Activated CD8-positive, alpha-beta T cell treated with anti-CD3 and anti-CD28 coated beads, Interleukin-2, amount 10 ng/mL, durations not matched to agents 7 days and 5 days (primary cell): Measurements from ENCODE around the gene MRPS2. TPM values are rescaled to one million over a fixed set of nuclear protein-coding genes. Genes with fewer than 3 reads are reported as not detected.

Experiments used
- ATAC-seq: fragments of 150-1000 bp; cut with Tn5 transposase; one replicate; pipeline ENCODE4 v1.10.0; 2021; ENCODE audit warnings: moderate library complexity
- CTCF ChIA-PET: fragments of 350-600 bp; sonication (Branson Sonifier 250); formaldehyde crosslinking; loops from one replicate; lab custom pipeline; 2021; ENCODE audit warnings: antibody characterized with exemption; lab: Charles Lee
- POLR2A ChIA-PET: fragments of 350-600 bp; sonication (Branson Sonifier 250); formaldehyde crosslinking; loops from one replicate; lab custom pipeline; 2021; ENCODE audit warnings: antibody characterized with exemption; lab: Charles Lee
- DNase-seq: peaks from one replicate; pipeline ENCODE4 v3.0.0-alpha.2; 2020
- H3K27ac Mint-ChIP-seq: one replicate; pipeline ENCODE4 v1.8.0; 2021; ENCODE audit warnings: mild to moderate bottlenecking, mixed read lengths
- H3K27me3 Mint-ChIP-seq: one replicate; pipeline ENCODE4 v1.8.0; 2021; ENCODE audit warnings: low read depth, mixed read lengths
- H3K36me3 Mint-ChIP-seq: one replicate; pipeline ENCODE4 v1.8.0; 2021; ENCODE audit warnings: low read depth, mixed read lengths
- H3K4me1 Mint-ChIP-seq: one replicate; pipeline ENCODE4 v1.8.0; 2021; ENCODE audit warnings: low read depth, mixed read lengths
- H3K4me3 Mint-ChIP-seq: one replicate; pipeline ENCODE4 v1.8.0; 2021; ENCODE audit warnings: mild to moderate bottlenecking, mixed read lengths
- H3K9me3 Mint-ChIP-seq: one replicate; pipeline ENCODE4 v1.8.0; 2022; ENCODE audit warnings: mixed read lengths; ENCODE audit not compliant: insufficient read depth
- total RNA-seq, 2 experiments: library from RNA; stranded (reverse); gene quantifications; one replicate each; pipeline ENCODE4 v1.2.3, GENCODE V29; 2021

Gene MRPS2
- total RNA-seq, 2 experiments from 2014 or later, result 28.4 to 32.9 TPM

DNA sequence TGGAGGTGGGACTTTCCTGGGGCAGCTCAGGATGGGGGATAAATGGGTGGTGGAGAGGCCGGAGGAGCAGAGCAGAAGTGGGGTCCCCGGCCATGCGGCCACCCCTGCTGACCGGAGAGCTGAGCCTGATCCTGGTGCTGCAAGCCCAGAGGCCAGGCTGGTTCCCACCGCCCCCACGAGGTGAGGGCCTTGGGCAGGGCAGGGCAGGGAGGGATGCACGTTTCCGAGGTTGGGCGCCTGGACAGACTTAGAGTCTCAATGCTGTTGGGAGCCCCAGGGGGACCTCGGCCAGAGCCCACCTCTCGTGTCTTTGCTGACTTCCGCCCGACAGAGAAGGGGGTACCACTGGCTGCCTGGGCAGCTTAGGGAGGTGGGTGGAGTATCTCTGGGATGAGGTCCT is 51.0 kb downstream of the MRPS2 start:
- Mint-ChIP-seq H3K4me1 (no peaks in the 10 kb centered on the region), H3K9me3 (no peaks in the 10 kb centered on the region), H3K4me3 (no peak overlapping the region), H3K27ac (no peak overlapping the region), H3K27me3 (no peaks in the 10 kb centered on the region), H3K36me3 (no peaks in the 10 kb centered on the region)
- ChIA-PET POLR2A (no interaction called here), CTCF (no interaction called here)
- no peak for ATAC-seq
- DNase-seq, result no peak

- DNase-seq (no peak), ATAC-seq (no peak)
- H3K4me1 Mint-ChIP-seq, result no peaks in the 10 kb centered on the region
- H3K4me3 Mint-ChIP-seq, result no peak overlapping the region
- ChIA-PET CTCF (no interaction called here), POLR2A (interaction anchor here (0.6 kb wide), 1 partner anchor 1678 kb away, joined by 3 read pairs; no protein-coding TSS in a partner anchor)
- H3K9me3 Mint-ChIP-seq, result no peaks in the 10 kb centered on the region
- no peaks in the 10 kb centered on the region for H3K36me3 Mint-ChIP-seq
- no peaks in the 10 kb centered on the region for H3K27me3 Mint-ChIP-seq
- H3K27ac Mint-ChIP-seq, result no peak overlapping the region
Observed at GRCh38 chr9:135552021-135552697, 51.7 kb downstream of the MRPS2 start.

DNA sequence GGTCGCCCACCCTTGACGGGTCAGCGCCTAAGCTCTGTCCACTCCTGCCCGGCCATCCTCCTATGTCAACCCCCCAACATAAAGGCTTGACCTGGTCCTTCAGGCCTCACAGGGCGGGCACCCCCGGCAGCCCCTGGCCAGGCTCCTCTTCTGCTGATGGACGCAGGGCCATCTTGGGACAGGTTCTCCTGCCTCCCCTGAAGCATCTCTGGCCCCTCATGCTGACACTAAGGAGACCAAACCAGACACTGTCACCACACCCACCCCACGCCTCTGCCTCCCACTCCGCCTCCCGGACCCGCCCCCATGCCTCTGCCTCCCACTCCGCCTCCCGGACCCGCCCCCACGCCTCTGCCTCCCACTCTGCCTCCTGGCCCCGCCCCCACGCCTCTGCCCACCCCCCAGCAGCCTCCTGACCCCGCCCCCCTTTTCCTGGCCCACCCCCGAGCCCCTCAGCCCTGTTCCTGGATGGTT is 52.3 kb downstream of the MRPS2 start:
- Mint-ChIP-seq H3K4me1 (no peaks in the 10 kb centered on the region), H3K27me3 (no peaks in the 10 kb centered on the region), H3K4me3 (no peak overlapping the region), H3K9me3 (no peaks in the 10 kb centered on the region), H3K36me3 (no peaks in the 10 kb centered on the region), H3K27ac (no peak overlapping the region)
- no peak for DNase-seq
- POLR2A ChIA-PET, result no interaction called here
- ATAC-seq, result no peak
- CTCF ChIA-PET, result no interaction called here

Other genes starting within 250 kb of the MRPS2 start
- not detected for gene PPP1R26, start 20.9 kb upstream of the MRPS2 start, total RNA-seq
- gene LCN1, start 20.8 kb downstream of the MRPS2 start, total RNA-seq, result not detected
- not detected for gene OBP2A, start 45.4 kb downstream of the MRPS2 start, total RNA-seq
- gene PAEP, start 61.1 kb downstream of the MRPS2 start, total RNA-seq, result not detected
- not detected for gene GLT6D1, start 138.9 kb downstream of the MRPS2 start, total RNA-seq
- gene LCN9, start 162.6 kb downstream of the MRPS2 start, total RNA-seq, result not detected
- not detected for gene SOHLH1, start 198.8 kb downstream of the MRPS2 start, total RNA-seq
- not detected for gene KCNT1, start 201.5 kb downstream of the MRPS2 start, total RNA-seq